ENCODE results near the gene CD300A.

The CD300A gene
- long read RNA-seq, donor 1, result 0 reads
- long read RNA-seq, donor 2, result 0 reads
- long read RNA-seq, donor 3, result 0 reads
- long read RNA-seq, donor 4, result 0 reads
- long read RNA-seq, donor 5, result 0 reads
- long read RNA-seq, donor 6, result 0 reads
- long read RNA-seq, donor 7, result 0 reads
- long read RNA-seq, donor 8, result 0 reads

DNA sequence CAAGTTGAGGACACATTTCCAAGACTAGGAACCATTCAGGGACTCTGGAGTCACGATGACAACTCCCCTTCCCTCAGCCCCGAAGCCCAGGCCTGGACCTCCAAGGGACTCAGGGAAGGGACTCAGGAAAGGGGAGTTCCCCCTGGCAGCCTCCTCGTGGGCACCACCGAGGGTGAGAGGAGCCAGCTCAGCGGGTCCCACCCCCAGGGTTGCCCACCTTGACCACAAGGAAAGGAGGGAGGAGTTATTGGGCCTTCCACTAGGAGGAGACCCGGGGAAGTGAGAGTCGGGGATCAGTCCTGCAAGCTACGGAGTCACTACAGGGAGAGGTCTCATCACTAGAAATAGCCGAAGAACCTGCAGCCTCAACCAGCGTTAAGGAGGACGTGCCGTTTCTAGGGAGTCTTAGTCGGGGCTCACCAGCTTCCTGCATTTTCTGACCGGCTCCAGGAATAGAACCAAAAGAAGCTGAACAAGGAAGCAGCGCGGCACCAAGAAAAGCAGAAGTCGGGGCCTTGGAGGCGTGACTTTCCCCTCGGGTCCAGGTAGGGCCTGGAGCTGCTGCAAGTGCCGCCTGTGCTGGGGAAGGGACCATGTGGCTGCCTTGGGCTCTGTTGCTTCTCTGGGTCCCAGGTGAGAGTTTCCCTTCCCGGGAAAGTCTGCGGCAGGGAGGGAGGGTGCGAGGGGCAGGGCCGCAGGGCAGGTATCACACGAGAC, at the start of gene CD300A:
TSS of gene CD300A (plus strand) at position 524 of the 717 bp plus-strand sequence. CDS start at position 594, 70 bp downstream.
- DNase-seq, result peak; percentile 31

DNA sequence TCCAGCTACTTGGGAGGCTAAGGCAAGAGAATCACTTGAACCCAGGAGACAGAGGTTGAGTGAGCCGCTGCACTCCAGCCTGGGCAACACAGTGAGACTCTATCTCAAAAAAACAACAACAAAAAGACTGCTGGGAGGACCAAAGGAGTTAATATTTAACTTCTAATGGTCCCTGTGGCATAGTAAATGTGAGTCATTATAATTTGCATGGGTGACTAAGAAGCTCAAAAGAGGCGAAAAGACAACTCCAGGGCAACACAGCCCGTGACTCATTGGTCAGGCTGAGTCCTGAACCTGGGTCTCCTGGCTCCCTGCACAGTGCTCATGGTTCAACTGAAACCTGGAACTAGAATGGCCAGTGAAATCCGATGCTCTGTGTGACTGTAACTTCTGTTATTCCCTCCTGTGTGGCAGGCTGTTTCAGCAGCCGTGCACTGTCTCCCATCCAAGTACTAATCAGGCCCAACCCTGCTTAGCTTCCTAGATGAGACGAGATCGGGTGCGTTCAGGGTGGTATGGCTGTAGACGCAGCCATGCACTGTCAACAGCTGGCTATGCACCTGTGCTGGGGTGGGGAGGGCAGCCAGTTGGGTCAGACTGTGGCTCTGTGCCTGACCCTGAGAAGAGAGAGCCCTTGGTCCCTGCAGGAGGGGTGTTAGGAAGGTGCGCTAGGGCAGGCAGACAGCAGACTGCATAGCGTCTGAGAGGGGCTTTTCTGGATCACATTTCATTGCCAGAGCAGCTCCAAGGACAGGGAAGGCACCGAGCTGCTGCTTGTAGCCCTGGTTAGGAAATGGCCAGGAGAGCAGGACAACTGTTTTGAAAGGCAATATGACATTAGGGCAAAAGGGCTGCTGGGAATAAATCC, 49.0 kb upstream of the CD300A start:
- no peak for DNase-seq

DNA sequence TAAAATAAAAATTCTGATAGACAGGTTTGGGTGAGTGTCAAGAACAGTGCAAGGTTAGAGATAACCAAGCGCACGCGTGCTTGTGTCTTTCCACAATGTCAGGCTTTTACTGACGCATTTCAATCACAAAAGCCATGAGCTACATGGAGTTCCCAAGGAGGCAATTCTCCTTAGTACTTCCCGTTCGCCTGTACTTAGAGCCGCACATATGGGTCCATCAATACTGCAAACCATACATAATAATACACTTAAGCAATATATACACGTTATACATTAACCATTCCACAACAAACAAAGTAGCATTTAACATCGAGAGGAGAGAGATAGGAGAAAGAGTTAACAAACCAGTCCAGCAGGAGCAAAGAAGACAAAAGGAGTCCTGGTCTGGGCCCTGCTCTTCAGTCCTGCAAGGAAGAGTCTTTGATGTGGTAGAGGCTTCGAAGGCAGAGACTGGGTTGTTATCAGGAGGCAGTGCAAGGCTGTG, 46.5 kb upstream of the CD300A start:
- DNase-seq, result no peak

DNA sequence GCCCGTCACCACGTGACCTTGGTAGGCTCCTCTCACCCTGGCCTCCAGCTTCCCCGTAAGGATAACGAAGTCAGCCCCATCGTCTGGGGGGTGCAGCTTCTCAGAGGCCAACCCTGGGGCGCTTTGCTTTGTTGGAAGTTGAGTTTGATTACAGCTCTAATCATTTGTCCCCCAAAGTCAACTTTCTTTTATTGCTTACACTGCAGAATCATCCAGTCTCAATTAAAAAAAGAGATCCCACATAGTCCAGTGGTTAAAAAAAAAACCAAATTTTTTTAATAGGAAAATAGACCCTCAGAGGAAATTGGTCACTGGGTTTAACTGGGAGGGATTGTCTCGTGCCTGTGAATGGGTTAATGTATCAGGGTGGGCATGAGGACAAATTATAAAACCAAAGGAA, 42.3 kb upstream of the CD300A start:
- DNase-seq, result no peak

DNA sequence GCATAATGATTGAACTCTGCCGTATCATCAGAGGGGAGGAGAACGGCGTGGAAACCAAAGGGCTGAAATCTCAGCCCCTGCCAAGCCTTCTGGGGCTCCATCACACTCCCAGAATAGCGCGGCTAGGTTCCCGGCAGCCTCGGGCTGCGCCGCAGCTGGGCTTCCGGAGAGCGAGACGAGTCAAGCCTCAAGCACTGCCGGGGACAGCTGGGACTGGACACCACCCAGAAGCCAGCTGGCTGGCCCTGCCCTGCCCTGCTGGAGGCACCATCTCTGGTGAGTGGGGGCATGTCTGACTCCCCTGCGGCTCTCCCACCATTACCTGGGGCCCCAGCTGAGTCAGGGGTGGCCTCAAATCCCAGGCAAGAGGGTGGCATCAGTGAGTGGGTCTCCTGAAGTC, 41.8 kb upstream of the CD300A start:
- no peak for DNase-seq

DNA sequence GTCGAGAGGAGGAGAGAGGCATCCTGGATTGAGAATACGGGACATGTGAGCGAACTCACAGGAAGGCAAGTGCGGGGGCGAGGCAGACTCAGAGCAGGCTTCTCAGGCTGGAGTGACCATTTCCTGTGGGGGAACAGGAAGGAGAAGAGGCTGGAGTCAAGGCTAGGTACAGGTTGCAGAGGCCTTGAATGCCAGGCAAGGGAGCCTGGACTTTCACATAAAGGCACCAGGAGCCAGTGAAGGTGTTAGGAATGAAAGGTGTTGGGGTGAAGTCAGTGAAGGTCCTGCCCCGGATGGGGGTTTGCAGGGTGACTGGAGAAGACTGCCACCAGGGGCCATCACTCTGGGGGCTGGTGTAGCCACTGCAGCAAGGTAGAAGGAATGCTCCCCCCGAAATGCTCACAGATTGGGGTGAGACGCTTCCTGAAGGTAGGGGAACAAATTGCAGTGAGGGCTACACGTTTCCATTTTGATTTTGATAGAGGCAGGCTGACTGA, 39.8 kb upstream of the CD300A start:
- DNase-seq, result peak; percentile 35

DNA sequence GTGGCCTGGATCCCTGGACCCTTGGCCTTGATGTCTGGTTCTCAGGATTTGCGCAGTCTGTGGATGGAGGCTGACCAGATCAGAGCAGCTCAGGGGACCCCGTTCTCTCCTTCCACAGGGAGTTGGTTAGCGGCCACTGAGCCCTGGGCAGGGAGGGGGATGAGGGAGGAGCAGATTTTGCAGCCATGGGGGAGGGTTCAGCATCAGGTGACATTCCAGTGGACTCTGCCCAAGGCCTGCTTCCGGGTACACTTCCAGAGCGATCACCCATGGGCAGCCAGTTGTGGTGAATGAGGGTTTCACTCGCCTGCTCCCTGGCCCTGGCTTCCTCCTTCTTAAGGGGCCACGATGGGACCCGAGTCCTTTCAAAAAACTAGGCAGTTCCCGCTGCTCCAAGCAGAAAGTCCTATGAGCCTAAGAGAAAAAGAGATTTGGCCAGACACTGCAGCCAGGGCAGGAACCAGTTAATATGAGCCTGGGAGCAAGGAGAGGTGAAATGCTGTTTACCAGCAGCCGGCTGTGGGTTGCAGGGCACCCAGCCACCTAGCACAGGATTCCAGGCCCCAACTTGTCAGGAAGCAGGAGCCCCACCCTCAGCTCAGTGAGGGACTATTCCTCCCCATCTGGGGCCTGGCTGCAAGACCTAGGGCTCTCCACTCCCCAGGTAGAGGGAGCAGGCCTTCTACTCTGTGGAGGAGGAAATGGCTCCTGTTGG, 39.2 kb upstream of the CD300A start:
- peak; percentile 78 for DNase-seq

DNA sequence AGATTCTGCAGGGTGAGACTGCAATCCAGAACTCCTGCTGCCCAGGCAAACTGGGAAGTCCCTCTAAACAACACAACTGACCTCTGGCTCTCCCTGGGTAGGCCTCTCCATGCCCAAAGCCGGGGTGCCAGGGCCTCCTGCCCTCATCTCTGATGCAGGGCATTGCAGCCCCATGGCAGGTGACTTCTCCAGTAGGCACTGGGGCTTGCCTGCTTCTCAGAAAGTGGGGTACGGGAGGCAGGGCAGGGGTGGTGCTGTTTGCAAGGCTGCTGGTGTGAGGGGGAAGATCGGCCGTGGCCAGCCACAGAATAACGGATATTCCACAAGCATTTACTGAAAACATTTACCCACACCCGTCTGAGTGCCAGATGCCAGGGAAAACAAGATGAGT, 38.7 kb upstream of the CD300A start:
- no peak for DNase-seq

DNA sequence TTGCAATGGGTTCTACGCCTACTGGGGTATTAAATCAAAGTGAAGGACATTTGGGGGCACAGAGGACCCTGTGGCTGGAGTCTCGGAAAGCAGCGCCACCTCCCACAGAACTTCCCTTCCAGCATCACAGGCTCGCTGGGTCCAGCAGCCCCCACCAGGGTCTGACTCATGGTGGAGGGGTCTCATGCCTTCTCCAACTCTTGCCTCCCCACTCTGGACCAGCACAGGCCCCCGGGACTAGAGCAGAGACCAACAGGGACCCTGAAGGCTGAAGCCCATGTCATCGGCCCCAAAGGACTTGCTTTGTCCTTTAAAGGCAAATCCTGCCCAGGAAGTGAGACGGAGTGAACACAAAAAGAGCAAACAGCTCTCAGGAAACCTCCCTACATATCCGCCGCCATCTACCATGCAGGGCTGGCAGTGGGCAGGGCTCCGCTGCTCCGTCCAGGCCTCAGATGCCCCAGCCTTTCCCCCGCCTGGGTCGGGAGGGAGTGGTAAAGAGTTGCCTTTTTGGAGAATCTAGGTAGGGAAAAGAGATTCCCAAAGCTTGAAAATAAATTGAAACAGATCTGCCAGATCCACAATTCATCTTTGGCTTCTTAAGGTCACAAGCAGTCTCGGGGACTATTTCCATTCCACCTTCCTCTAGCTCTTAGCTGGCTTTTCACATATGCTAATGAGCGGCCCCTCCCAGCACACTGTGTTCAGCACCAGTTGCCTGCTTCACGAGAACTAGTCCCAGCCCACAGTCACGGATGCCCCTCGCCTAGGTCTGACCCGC, 36.6 kb upstream of the CD300A start:
- DNase-seq, result no peak

DNA sequence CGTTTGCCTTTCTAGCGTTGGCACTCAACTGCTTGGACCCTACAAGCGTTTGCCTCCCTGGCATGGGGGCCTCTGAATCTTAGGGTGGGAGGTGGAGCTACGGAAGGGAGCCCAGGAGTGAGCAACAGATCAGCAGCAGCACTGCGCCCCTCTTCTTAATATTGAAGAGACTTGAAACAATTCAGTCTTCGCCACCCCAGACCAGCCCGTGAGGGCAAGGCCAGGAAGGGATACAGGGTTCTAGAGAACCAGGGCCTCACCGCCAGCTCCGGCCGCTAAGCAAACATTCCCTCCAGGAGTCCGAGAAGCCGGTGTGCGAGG, 36.1 kb upstream of the CD300A start:
- peak; percentile 77 for DNase-seq

DNA sequence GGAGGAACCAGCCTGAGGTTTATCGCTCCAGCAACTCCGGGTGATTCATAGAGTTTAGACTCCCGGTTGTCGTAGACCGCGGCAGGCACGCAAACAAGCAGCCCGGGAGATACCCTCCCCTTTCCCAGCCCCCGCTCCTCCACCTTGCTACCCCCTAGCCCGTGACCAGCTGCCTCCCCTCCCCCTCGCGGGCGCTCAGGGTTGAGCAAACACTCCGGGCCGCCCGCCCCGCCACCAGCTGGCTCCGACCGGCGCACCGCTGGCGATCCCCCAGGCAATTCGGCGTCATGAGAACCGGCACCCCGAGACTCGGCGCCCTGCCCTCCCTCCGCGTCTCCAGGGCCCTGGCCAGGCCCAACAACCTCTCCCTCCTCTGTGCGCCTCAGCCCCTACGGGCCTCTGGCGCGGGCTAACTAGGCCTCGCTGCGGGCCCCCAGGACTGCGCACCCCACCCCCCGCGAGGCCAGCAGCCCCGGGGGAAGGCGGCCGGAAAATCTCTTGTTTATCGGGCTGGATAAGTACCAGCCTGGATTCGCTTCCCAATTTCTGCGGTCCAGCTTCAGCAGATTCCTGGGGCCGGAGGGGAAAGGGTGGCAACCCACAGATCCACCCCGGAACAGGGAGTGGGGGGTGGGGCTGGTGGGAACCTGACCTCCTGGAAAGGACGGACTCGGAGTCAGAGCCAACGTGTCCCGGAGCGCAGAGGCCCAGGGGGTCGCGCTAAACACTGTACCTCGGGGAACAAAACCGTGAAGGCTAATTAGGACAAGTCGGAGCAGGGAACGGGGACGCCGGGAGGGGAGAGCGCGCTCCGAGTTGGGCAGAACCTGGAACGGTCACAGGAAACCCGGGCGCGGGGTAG, 35.5 kb upstream of the CD300A start:
- DNase-seq, result peak; percentile 91

DNA sequence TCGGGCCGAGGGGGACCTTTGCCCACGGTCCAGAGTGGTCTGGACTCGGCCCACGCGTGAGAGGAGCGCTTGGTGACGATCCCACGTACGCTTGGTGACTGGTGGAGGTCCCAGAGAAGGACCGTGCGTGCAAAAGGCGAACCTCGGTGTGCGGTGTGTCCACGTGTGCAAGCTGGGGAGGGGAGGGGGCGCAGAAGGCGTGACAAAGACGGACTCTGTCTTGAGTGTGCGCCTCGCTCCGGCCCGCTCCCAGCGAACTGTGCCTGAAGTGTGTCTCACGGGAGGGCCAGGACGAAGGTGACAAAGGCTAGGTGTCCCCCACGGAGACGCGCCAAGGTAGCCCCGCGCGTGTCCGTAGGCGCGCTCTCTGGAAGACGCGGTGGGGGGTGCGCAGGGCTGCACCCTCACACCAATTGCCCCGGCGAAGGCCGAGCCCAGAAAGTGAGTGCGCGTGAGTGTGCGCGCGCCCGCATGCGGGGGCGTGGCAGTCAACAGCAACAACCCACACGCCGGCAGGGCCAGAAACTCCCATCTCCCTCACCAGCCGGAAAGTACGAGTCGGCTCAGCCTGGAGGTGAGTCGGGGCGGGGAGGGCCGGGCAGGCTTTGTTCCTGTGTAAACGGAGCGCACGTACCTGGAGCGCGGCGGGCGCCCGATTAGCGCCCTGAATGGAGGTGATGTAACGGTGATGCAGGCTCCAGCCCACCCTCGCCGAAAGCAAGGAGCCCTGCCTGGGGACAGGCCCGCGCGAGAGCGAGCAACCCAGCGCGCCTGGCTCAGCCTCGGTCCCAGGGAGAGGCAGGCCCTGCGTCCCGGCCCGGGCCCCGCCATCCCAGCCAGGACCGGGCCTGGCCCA, 34.6 kb upstream of the CD300A start, which contains the start of gene GPRC5C:
TSS of gene GPRC5C (plus strand) at position 521 of the 856 bp plus-strand sequence. CDS start 7,689 bp downstream, outside the sequence.
- peak; percentile 89 for DNase-seq

DNA sequence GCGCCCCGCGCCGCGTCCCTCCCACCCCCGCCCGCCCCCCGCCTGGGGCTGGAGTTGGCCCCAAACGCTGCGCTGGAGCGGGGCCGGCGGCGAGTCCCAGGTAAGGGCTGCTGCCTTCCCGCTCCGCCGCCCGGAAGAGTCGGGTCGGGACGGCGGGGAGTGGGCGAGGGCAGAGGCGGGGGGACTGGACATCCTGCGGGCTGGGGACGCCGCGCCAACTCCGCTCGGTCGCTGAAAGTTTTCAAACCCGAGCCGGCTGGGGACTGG, 34.1 kb upstream of the CD300A start:
- no peak for DNase-seq

DNA sequence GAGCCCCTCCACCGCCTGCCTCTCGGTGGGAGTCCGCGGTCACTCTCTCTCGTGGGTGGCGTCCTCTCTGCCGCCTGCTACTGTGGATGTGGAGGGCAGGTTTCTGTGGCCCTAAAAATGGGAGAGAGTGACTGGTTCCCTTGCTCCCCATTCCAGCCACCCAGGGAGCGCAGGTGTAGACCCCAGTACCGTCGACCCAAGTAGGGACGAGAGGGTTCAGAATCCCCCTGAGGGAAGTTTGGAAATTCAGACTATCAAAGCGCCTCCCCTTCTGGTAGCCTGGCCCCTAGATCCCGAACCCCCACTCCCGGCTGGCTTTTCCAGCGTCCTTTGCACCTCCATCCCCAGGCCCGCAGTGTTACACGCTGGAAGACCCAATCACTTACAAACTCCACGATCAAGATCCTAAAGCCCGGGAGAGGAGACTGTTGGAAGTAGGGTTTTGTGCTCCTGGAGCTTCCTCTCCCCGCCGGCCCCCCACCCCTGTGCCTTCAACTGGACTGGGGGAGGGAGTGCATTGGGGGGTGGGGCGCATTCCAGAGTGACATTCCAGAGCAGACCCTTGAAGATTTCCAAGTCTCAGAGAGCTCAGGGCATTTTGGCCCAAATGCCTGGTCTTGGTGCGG, 33.6 kb upstream of the CD300A start:
- peak; percentile 49 for DNase-seq

DNA sequence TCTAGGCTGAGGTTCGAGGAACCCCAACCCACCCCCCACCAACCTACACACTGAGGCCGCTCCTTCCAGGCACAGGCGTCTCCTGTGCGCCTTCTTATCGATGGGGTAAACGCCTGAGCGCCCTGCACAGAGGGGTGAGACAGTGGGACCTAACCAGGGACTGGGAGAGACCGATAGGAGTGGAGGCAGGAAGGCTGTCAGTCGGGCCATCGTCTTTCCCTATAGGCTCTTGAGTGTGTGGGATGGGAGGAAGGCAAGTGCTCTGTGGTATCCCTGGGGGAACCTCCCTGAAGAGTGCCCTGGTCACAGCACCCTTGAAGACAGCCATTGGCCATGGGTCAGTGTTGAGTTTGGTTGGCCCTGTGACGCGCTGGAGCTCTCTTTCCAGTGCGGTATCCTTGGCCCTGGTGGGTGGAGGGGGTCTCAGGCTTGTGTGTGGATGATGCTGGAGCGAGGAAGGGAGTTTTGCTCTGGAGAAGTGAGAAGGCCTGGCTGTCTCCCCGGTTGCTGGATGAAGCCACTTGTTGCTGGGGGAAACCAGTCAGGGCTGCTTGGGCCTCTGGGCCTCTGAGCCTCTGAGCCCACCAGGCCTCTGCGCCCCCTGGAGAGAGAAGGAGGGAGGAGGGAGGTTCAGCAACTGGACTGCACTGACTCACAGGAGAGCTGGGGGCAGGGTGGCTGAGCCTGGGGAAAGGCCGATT, 32.9 kb upstream of the CD300A start:
- DNase-seq, result peak; percentile 64

DNA sequence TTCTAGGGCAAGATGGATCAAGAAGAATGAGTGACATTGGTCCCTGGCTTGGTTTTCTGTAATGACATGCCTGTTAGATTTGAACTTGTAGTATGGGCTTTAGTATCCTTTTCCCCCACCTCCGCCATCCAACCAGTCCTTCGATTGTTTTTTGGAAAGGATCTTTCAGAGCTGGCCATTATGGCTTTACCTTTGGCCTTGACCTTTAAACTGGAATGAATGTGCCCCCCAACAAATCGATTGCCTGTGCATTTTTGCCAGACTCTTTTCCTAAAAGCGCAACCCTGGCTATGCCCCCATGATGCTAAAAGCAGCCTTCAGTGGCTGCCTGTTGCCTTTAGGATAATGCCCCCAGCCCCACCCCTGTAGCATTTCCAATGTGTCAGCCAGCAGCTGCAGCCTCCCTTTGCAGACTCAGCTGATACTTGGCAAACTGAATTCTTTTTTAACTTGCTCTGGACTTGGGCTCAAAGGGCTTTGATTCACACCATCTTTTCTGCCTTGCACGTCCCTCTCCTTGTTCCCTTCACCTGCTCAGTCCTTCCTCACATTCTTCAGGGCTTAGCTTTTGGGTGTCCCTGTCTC, 30.6 kb upstream of the CD300A start:
- DNase-seq, result no peak

DNA sequence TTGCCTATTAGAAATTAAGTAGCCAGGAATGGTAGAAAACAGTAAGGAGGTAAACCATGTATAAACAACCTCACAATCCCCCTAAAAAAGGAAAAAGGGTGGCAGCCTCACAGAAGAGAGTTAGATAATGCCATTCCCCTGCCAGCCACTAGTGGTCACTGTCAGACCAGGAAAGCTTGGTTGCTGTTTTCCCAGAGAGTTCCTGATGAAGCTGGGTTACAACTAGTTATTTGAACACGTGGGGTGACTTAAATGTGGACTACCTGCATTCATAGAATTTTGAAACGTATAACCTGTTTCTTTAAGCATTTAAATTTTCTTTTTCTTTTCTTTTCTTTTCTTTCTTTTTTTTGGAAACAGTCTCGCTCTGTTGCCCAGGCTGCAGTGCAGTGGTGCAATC, 28.7 kb upstream of the CD300A start:
- no peak for DNase-seq

Measured in right kidney (tissue), 9 donors.